Measurements from ENCODE around the gene TBC1D14.

DNA sequence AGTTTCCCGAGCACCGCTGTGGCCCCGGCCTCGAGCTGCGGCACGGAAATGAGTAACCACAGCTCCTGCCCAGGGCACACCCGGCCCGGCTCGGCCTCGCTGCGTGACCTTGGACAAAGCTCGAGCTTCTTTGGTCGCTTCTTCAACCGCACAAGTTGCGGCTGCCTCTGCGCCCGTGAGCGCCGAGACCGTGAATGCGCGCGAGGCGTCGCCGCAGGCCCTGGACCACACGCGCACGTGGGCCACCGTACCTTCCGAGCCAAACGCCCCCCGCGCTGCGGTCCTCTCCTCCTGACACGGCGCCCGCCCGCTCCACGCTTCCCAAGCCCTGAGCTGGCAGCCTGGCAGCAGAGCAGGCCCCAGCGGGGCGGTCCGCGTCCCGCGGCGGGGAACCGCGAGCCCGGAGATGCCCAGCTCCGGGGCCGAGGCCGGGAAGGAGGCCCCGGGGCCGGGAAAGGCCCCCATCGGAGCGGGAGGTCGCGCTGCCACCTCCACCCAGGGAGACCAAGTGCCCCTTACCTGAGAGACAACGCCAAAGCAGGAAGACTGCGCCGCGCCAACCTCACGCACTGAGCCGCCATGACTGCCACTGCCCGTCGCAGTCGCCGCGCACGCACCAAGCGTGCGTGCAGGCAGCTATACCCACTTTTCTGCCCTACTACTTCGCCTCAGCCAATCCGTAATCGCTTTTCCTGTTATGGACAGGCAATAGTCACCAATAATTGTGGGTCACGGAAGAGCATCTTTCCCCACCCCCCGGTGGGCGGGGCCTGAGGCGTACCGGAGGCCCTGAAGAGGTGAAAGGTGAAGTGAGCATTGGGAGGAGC lies 158.0 kb downstream of the TBC1D14 start, which contains the start of gene GRPEL1:
- TF ChIP-seq, protein P1, sequence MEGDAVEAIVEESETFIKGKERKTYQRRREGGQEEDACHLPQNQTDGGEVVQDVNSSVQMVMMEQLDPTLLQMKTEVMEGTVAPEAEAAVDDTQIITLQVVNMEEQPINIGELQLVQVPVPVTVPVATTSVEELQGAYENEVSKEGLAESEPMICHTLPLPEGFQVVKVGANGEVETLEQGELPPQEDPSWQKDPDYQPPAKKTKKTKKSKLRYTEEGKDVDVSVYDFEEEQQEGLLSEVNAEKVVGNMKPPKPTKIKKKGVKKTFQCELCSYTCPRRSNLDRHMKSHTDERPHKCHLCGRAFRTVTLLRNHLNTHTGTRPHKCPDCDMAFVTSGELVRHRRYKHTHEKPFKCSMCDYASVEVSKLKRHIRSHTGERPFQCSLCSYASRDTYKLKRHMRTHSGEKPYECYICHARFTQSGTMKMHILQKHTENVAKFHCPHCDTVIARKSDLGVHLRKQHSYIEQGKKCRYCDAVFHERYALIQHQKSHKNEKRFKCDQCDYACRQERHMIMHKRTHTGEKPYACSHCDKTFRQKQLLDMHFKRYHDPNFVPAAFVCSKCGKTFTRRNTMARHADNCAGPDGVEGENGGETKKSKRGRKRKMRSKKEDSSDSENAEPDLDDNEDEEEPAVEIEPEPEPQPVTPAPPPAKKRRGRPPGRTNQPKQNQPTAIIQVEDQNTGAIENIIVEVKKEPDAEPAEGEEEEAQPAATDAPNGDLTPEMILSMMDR (IDR thresholded peaks at IDR 0.05 in 4 of 5, conservative IDR thresholded peaks at IDR 0.05 in 1 of 5) = peak in 1 of 5 experiments; percentile 23
- peak; percentile 99 for TF ChIP-seq POLR2A (IDR thresholded peaks at IDR 0.05)

Measured in gastrocnemius medialis (tissue), 4 donors.